H9 (cell line): ENCODE data around the gene TLN1. TPM values are rescaled to one million over a fixed set of nuclear protein-coding genes. Genes with fewer than 3 reads are reported as not detected.

Source experiments
- DNase-seq: peaks from one replicate; pipeline ENCODE4 v3.0.0-alpha.2; 2017
- H2AFZ ChIP-seq: one replicate; pipeline ENCODE4 v1.6.1; 2013; ENCODE audit warnings: mild to moderate bottlenecking, low read length, control low read depth, moderate library complexity
- H2AK5ac ChIP-seq: 2 replicates; pipeline ENCODE4 v1.6.1; 2013; ENCODE audit warnings: low read length, control low read depth, mixed read lengths; ENCODE audit not compliant: insufficient read length
- H2BK120ac ChIP-seq: one replicate; pipeline ENCODE4 v1.6.1; 2013; ENCODE audit warnings: low read depth, mild to moderate bottlenecking, low read length, control low read depth, inconsistent platforms; ENCODE audit not compliant: poor library complexity, severe bottlenecking
- H2BK12ac ChIP-seq: 2 replicates; pipeline ENCODE4 v1.6.1; 2013; ENCODE audit warnings: low read length, control low read depth, mixed read lengths, low read depth; ENCODE audit not compliant: insufficient read length
- H2BK15ac ChIP-seq: 2 replicates; pipeline ENCODE4 v1.6.1; 2013; ENCODE audit warnings: low read depth, low read length, control low read depth
- H2BK20ac ChIP-seq: one replicate; pipeline ENCODE4 v1.6.1; 2013; ENCODE audit warnings: low read depth, mild to moderate bottlenecking, low read length, control low read depth, inconsistent platforms; ENCODE audit not compliant: poor library complexity, severe bottlenecking
- H2BK5ac ChIP-seq: 2 replicates; pipeline ENCODE4 v1.6.1; 2013; ENCODE audit warnings: low read length, control low read depth, mixed read lengths; ENCODE audit not compliant: insufficient read length
- H3K14ac ChIP-seq: 2 replicates; pipeline ENCODE4 v1.6.1; 2013; ENCODE audit warnings: low read length, control low read depth; ENCODE audit not compliant: insufficient read depth
- H3K18ac ChIP-seq: 2 replicates; pipeline ENCODE4 v1.6.1; 2013; ENCODE audit warnings: low read depth, mild to moderate bottlenecking, mixed read lengths, low read length, control low read depth; ENCODE audit not compliant: insufficient read length
- H3K23ac ChIP-seq: 2 replicates; pipeline ENCODE4 v1.6.1; 2013; ENCODE audit warnings: low read length, control low read depth, mixed read lengths, low read depth; ENCODE audit not compliant: insufficient read length
- H3K23me2 ChIP-seq: 2 replicates; pipeline ENCODE4 v1.6.1; 2013; ENCODE audit warnings: low read depth, mild to moderate bottlenecking, mixed read lengths, low read length, control low read depth; ENCODE audit not compliant: insufficient read length, poor library complexity, severe bottlenecking
- H3K27ac ChIP-seq: 2 replicates; pipeline ENCODE4 v1.5.1; 2013; ENCODE audit warnings: low read length, control low read depth, mixed read lengths, low read depth; ENCODE audit not compliant: insufficient read length
- H3K27me3 ChIP-seq: 2 replicates; pipeline ENCODE4 v1.6.1; 2013; ENCODE audit warnings: low read length, control low read depth, inconsistent platforms; ENCODE audit not compliant: insufficient read depth
- H3K4ac ChIP-seq: 2 replicates; pipeline ENCODE4 v1.6.1; 2013; ENCODE audit warnings: low read depth, mild to moderate bottlenecking, control low read depth, inconsistent platforms, low read length, moderate library complexity
- H3K4me1 ChIP-seq: 2 replicates; pipeline ENCODE4 v1.6.1; 2013; ENCODE audit warnings: low read length, control low read depth, inconsistent platforms; ENCODE audit not compliant: insufficient read depth
- H3K4me2 ChIP-seq: 2 replicates; pipeline ENCODE4 v1.6.1; 2013; ENCODE audit warnings: low read length, control low read depth, mixed read lengths; ENCODE audit not compliant: insufficient read length, insufficient read depth
- H3K56ac ChIP-seq: 2 replicates; pipeline ENCODE4 v1.6.1; 2013; ENCODE audit warnings: low read depth, mild to moderate bottlenecking, mixed read lengths, low read length, control low read depth; ENCODE audit not compliant: insufficient read length
- H3K79me1 ChIP-seq: 2 replicates; pipeline ENCODE4 v1.6.1; 2013; ENCODE audit warnings: low read depth, mild to moderate bottlenecking, moderate library complexity, low read length, control low read depth, inconsistent platforms; ENCODE audit not compliant: insufficient read depth, poor library complexity, severe bottlenecking
- H3K79me2 ChIP-seq: 2 replicates; pipeline ENCODE4 v1.6.1; 2013; ENCODE audit warnings: low read length, control low read depth, inconsistent platforms; ENCODE audit not compliant: insufficient read depth
- H3K9ac ChIP-seq: 2 replicates; pipeline ENCODE4 v1.6.1; 2013; ENCODE audit warnings: low read length, control low read depth, mixed read lengths; ENCODE audit not compliant: insufficient read length; ENCODE audit errors: extremely low read depth
- H3K9me3 ChIP-seq: one replicate; pipeline ENCODE4 v1.6.1; 2013; ENCODE audit warnings: low read depth, low read length, inconsistent platforms; ENCODE audit not compliant: control insufficient read depth
- H3T11ph ChIP-seq: one replicate; pipeline ENCODE4 v1.6.1; 2013; ENCODE audit warnings: mild to moderate bottlenecking, low read length, control low read depth, inconsistent platforms
- H4K20me1 ChIP-seq: one replicate; pipeline ENCODE4 v1.6.1; 2013; ENCODE audit not compliant: control insufficient read depth, insufficient read length, insufficient read depth
- H4K5ac ChIP-seq: 2 replicates; pipeline ENCODE4 v1.6.1; 2013; ENCODE audit warnings: low read depth, mild to moderate bottlenecking, mixed read lengths, low read length, control low read depth; ENCODE audit not compliant: insufficient read length
- H4K8ac ChIP-seq: replicated peaks from 2 replicates; pipeline ENCODE4 v1.6.1; 2013; ENCODE audit warnings: low read length, control low read depth, mixed read lengths, low read depth; ENCODE audit not compliant: insufficient read length
- H4K91ac ChIP-seq: 2 replicates; pipeline ENCODE4 v1.6.1; 2013; ENCODE audit warnings: low read depth, mild to moderate bottlenecking, moderate library complexity, mixed read lengths, low read length, control low read depth; ENCODE audit not compliant: insufficient read length
- H3K27ac Mint-ChIP-seq, 3 experiments: 2 replicates in 2 of 3; 3 replicates in 1 of 3; pipeline ENCODE4 v1.8.0; 2020 to 2021; ENCODE audit warnings: mixed read lengths in 3 of 3, mild to moderate bottlenecking in 1 of 3, moderate library complexity in 1 of 3
- H3K27me3 Mint-ChIP-seq: 2 replicates; pipeline ENCODE4 v1.8.0; 2021; ENCODE audit warnings: low read depth, mild to moderate bottlenecking, moderate library complexity, mixed read lengths
- H3K36me3 Mint-ChIP-seq, 3 experiments: 2 replicates in 2 of 3; 3 replicates in 1 of 3; pipeline ENCODE4 v1.8.0; 2020 to 2021; ENCODE audit warnings: low read depth in 3 of 3, mixed read lengths in 3 of 3; ENCODE audit not compliant: insufficient read depth in 1 of 3
- H3K4me1 Mint-ChIP-seq, 2 experiments: 2 replicates each; pipeline ENCODE4 v1.8.0; 2020; ENCODE audit warnings: mixed read lengths in 2 of 2
- H3K4me3 Mint-ChIP-seq, 2 experiments: 2 replicates in 1 of 2; 3 replicates in 1 of 2; pipeline ENCODE4 v1.8.0; 2020 to 2021; ENCODE audit warnings: mild to moderate bottlenecking in 2 of 2, mixed read lengths in 2 of 2, moderate library complexity in 1 of 2
- H3K9me3 Mint-ChIP-seq, 2 experiments: 2 replicates in 1 of 2; 3 replicates in 1 of 2; pipeline ENCODE4 v1.8.0; 2020; ENCODE audit warnings: mild to moderate bottlenecking in 2 of 2, mixed read lengths in 2 of 2, moderate library complexity in 1 of 2
- total RNA-seq: library from RNA; stranded (reverse); gene quantifications from 2 replicates; pipeline ENCODE4 v1.2.1, GENCODE V29; 2021
- TF ChIP-seq, protein P1 (sequence below): fragments of 200-600 bp; sonication (generic); conservative IDR thresholded peaks from 3 replicates; pipeline ENCODE4 v1.8.0; 2021; ENCODE audit warnings: antibody characterized with exemption, mild to moderate bottlenecking

TLN1 gene
- total RNA-seq, 1 experiment from 2014 or later: 102 TPM

DNA sequence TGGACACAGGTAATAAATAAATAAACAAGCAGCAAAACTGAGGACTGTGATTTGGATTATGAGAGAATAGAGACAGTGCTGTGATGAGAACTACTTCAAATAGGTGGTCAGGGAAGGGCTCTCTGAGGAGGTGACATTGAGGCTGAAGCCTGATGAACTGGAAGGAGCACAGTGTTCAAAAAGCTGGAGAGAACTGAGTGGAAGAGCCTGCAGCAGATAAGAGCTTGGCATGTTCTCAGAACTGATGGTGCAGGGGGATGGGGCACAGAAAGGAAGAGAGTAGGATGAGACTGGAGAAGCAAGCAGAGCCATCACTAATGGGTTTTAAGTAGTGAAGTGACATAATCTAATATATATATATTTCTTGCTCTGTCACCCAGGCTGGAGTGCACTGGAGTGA is 31.1 kb downstream of the TLN1 start:
- Histone ChIP-seq H3K27me3 (no peaks in the 10 kb centered on the region), H3K56ac (no peak overlapping the region), H3K23me2 (no peaks in the 10 kb centered on the region), H2BK20ac (no peak overlapping the region), H2AFZ (no peak overlapping the region), H3K27ac (no peak overlapping the region), H2AK5ac (no peak overlapping the region), H2BK120ac (no peak overlapping the region), H3K79me2 (no peaks in the 10 kb centered on the region), H3K4me1 (no peaks in the 10 kb centered on the region), H2BK12ac (no peak overlapping the region), H3K4ac (no peak overlapping the region), H3K9me3 (no peaks in the 10 kb centered on the region), H3K9ac (no peak overlapping the region), H2BK15ac (no peak overlapping the region), H4K8ac (no peak overlapping the region), H3K14ac (no peak overlapping the region), H4K20me1 (no peaks in the 10 kb centered on the region), H3K23ac (no peak overlapping the region), H3K4me2 (no peak overlapping the region), H3T11ph (no peak overlapping the region), H4K91ac (no peak overlapping the region), H2BK5ac (no peak overlapping the region), H3K79me1 (no peaks in the 10 kb centered on the region), H3K18ac (no peak overlapping the region), H4K5ac (no peak overlapping the region)
- Mint-ChIP-seq H3K36me3 (peaks cover 2 to 30% (median 22%) of the 10 kb centered on the region in 3 experiments), H3K4me3 (no peak overlapping the region), H3K27me3 (no peaks in the 10 kb centered on the region), H3K27ac (no peak overlapping the region), H3K9me3 (no peaks in the 10 kb centered on the region), H3K4me1 (no peaks in the 10 kb centered on the region; a peak in 1 of 4 replicates)
- DNase-seq: no peak
- TF ChIP-seq, protein P1, sequence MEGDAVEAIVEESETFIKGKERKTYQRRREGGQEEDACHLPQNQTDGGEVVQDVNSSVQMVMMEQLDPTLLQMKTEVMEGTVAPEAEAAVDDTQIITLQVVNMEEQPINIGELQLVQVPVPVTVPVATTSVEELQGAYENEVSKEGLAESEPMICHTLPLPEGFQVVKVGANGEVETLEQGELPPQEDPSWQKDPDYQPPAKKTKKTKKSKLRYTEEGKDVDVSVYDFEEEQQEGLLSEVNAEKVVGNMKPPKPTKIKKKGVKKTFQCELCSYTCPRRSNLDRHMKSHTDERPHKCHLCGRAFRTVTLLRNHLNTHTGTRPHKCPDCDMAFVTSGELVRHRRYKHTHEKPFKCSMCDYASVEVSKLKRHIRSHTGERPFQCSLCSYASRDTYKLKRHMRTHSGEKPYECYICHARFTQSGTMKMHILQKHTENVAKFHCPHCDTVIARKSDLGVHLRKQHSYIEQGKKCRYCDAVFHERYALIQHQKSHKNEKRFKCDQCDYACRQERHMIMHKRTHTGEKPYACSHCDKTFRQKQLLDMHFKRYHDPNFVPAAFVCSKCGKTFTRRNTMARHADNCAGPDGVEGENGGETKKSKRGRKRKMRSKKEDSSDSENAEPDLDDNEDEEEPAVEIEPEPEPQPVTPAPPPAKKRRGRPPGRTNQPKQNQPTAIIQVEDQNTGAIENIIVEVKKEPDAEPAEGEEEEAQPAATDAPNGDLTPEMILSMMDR: no peak
